Epidermal melanocyte (primary cell): ENCODE data around the gene UGT1A7.

Experiments used
- DNase-seq: peaks from one replicate; pipeline ENCODE4 v3.0.0; 2011; ENCODE audit warnings: low spot score; ENCODE audit not compliant: insufficient read length

UGT1A7 gene

DNA sequence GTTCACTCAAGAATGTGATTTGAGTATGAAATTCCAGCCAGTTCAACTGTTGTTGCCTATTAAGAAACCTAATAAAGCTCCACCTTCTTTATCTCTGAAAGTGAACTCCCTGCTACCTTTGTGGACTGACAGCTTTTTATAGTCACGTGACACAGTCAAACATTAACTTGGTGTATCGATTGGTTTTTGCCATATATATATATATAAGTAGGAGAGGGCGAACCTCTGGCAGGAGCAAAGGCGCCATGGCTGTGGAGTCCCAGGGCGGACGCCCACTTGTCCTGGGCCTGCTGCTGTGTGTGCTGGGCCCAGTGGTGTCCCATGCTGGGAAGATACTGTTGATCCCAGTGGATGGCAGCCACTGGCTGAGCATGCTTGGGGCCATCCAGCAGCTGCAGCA is 78.3 kb downstream of the UGT1A7 start, which contains the start of gene UGT1A1:
Gene UGT1A1, plus strand, starts transcription at position 228 of the 400 bp plus-strand sequence. Its CDS starts 18 bp downstream, at position 246.
- DNase-seq: no peak

DNA sequence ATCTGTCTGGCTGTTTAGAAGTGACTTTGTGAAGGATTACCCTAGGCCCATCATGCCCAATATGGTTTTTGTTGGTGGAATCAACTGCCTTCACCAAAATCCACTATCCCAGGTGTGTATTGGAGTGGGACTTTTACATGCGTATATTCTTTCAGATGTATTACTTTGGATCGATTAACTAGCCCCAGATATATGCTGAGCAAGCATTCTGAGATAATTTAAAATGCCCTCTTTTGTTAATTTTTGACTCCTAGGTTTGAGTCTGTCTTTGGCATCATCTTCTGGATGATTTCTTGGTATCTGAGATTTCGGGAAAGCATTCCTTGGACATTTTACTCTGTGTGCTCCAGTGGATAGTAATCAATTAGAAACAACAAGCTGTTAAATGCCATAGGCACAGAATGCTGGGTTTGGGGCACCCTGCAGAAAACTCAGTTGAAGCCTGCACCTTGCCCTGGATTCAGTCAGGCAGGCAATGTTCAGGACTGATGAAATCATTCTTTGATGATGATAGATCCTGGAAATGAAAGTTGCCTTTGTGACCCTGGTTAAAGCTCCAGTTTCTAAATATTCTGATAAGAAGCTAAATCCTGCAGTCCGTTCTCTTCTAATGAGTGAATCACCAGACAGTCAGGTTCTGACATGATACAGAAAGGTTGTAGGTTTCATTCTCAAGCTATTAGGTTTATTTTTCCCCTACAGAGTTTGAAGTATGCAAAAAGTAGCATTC is 79.5 kb downstream of the UGT1A7 start:
- DNase-seq: no peak

DNA sequence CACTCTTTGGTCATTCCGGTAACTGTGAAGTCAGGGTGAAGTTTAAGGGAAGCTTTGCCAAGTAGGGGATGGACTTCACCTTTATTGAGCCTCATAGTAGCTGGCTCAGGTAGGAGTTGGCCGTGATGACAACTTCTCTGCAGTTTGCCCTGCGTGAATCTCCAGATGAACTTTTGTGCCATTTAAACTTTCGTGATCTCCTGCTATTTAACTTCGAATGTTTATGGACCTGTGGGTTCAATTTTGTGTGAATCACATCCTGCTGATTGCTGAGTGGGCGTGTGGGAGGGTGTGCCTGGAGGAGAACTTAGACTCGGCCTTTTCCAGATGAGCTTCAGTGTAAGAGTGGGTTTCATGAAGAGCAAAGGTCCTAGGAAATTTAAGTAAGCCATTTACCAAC is 82.6 kb downstream of the UGT1A7 start:
- no peak for DNase-seq

DNA sequence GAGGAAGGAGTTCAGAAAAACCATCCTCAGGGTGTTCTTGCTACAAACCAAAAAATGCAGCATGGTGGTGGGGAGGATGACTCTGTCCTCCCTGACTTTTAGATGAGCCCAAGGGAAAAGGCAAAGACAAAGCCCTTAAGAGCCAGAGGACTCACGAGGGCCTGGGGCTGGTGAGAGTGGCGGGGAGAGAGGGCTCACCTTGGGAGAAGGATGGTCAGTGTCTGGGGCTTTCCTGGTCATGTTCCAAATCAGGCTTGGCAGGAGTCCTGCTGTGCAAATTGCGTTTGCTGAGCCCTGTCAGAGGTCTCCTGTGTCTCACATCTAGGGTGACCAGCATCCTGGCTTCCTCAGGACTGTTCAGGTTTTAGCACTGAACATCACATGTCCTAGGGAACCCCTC is 83.1 kb downstream of the UGT1A7 start:
- no peak for DNase-seq

DNA sequence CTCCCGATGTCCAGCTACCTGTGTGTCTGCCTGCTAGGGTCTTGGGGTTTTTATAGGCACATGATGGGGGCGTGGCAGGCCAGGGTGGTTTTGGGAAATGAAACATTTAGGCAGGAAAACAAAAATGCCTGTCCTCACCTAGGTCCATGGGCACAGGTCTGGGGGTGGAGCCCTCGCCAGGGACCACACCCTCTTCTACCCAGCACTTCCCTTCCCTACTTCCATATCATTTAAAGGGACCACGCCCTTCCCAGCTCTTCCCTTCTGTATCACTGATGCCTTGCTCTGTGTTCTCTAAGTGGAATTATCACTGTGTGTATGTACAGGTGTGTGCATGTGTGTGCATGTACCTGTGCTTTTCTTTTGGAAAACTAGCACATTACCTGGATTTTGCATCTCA is 84.7 kb downstream of the UGT1A7 start:
- DNase-seq: no peak

DNA sequence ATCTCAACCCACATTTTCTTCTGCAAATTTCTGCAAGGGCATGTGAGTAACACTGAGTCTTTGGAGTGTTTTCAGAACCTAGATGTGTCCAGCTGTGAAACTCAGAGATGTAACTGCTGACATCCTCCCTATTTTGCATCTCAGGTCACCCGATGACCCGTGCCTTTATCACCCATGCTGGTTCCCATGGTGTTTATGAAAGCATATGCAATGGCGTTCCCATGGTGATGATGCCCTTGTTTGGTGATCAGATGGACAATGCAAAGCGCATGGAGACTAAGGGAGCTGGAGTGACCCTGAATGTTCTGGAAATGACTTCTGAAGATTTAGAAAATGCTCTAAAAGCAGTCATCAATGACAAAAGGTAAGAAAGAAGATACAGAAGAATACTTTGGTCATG is 86.4 kb downstream of the UGT1A7 start:
- no peak for DNase-seq

DNA sequence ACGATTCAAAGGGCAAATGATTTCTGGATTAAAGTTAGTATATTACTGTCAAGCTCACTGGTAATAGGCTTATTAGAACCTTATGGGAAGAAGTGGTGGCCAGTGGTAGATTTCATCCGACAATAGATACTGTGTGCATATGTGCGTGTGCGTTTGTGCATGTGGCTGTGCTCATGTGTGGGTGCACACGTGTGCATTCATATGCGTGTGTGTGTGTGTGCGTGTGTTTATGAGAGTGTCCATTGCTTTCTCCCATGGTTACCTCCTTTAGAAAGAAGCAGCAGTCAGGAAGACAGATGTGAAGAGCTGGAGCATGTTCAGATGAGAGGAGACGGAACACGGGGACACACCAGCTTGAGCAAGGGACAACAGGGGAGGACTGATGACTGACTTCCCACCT is 87.6 kb downstream of the UGT1A7 start:
- DNase-seq: no peak

DNA sequence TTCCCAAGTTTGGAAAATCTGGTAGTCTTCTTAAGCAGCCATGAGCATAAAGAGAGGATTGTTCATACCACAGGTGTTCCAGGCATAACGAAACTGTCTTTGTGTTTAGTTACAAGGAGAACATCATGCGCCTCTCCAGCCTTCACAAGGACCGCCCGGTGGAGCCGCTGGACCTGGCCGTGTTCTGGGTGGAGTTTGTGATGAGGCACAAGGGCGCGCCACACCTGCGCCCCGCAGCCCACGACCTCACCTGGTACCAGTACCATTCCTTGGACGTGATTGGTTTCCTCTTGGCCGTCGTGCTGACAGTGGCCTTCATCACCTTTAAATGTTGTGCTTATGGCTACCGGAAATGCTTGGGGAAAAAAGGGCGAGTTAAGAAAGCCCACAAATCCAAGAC is 90.5 kb downstream of the UGT1A7 start:
- DNase-seq: no peak

DNA sequence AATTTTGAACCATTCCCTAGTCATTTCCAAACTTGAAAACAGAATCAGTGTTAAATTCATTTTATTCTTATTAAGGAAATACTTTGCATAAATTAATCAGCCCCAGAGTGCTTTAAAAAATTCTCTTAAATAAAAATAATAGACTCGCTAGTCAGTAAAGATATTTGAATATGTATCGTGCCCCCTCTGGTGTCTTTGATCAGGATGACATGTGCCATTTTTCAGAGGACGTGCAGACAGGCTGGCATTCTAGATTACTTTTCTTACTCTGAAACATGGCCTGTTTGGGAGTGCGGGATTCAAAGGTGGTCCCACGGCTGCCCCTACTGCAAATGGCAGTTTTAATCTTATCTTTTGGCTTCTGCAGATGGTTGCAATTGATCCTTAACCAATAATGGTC is 90.9 kb downstream of the UGT1A7 start:
- DNase-seq: no peak

DNA sequence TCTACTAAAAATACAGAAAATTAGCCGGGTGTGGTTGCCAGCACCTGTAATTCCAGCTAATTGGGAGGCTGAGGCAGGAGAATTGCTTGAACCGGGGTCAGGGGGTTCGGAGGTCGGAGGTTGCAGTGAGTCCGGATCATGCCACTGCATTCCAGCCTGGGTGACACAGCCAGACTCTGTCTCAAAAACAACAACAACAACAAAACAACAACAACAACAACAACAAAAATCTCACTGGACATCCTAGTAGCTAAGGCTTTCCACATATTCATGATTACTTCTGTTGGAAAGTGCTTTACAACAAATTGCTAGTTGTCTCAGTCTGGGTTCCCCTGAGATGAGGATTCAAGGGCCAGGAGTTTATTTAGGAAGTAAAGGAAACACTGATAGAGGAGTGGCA is 92.2 kb downstream of the UGT1A7 start:
- no peak for DNase-seq

DNA sequence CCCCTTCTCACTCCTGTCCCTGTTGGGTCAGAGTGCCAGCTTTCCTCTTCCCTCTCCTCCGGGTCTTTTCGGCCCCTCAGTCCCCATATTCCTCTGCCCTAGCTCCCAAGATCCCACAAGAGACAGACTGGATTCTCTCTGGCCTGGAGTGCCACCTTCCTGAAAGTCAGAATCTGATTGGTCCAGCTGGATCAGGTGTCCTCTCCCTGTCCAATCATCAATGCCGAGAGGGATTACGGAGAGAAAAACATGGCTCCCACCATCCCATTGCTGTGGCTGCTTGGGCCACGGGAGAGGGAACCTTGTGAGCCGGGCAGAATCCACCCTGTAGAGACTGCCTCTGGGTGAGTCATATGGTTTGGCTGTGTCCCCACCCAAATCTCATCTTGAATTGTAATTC is 93.7 kb downstream of the UGT1A7 start:
- no peak for DNase-seq

DNA sequence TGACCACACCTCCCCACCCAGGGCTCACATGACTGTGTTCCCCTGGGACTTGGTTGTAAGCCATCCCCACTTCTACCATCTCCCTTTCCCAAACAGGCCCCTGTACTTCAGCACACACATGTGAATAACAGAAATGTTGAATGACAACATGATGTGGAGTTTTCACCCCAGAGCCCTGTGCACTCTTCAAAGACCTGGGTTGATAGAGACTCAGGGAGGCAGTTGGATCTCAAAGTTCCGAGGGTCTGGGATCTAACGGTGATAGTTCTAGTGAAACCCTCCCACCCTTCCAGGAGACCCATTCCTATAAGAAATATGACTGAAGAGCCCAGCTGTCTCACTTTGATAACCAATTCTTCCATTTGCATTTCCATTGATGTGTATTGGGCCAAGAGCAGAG is 96.3 kb downstream of the UGT1A7 start, which contains the start of gene MROH2A:
Gene MROH2A, plus strand, starts transcription at position 301 of the 400 bp plus-strand sequence. CDS start 1,029 bp downstream, outside the sequence.
- no peak for DNase-seq

DNA sequence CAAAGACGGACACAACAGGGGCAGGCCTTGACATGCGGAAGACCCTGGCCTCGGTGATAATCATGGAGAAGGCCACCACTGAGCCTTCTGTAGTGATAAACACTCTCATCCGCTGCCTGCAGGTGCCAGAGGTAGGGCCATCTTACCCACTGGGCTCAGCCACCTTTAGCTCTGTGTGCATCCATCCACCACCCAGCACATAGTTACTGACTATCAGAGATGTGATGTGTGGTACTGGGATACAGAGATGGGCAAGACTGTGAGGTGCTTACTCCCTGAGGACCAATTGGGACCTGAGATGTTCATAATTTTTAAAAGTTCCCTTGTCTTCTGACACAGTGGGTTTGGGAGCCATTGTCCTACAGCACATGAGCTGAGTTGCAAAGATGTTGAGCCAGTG is 98.0 kb downstream of the UGT1A7 start:
- DNase-seq: no peak

DNA sequence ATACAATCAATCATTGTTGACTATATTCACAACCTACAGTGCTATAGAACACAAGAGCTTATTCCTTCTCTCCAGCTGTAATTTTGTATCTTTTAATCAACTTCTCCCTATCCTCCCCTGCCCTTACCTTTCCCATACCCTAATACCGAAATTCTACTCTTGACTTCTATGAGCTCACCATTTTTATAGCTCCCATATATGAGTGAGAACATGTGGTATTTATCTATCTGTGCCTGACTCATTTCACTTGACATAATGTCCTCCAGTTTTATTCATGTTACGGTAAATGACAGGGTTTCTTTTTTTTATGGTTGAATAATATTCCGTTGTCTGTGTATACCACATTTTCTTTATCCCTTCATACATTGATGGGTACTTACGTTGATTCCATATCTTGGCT is 99.1 kb downstream of the UGT1A7 start:
- DNase-seq: no peak

DNA sequence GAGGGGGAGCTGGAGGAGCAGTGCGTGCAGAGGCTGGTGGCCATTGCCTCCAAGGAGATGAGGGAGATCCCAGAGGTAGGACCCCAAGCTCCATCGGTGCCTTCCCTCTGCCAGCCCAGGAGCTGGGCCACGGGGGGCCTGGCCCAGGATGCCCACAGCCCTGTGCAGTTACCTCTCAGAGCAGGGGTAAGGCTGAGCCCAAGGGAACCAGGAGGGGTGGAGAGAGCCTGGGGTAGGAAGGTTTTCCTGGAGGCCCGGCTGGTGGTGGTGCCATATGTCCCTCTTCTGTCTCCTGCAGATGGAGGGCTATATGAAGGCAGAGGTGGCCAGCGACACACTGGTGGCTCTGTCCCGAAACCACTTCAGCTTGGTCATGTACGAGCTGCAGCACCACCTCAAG is 107.9 kb downstream of the UGT1A7 start:
- DNase-seq: no peak

DNA sequence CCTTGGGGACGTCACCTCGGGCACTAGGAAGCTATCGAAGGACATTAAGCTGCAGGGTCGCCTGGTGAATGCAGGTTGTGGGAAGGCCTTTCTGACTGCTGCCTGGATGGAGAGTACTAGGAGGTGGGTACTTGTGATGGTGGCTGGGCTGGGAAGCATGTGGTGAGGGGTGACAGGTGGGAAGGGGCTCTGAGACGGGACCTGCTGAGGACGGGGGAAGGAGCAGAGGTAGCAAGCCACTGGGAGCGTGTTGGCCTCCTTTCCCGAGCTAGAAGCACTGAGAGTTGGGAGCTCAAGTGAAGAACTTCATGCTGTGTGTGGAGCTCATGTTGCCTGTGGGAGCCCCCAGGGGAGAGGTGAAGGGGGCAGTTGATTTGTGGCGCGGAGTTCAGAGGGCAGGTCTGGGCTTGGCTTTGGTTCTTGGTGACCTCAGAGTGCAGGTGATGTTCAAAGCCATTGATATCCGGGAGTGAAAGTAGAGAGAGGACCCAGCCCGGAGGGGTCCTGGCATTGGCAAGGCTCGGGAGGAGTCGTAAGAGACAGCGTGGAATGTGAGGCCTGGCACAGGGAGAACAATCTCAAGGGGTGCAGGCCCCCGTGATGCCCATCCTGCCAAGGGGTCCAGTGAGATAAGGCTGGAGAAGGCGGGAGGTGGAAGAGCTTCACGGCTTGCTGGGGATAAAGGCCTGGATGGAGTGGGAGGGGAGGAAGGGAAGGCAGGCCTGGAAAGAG is 109.6 kb downstream of the UGT1A7 start:
- no peak for DNase-seq

DNA sequence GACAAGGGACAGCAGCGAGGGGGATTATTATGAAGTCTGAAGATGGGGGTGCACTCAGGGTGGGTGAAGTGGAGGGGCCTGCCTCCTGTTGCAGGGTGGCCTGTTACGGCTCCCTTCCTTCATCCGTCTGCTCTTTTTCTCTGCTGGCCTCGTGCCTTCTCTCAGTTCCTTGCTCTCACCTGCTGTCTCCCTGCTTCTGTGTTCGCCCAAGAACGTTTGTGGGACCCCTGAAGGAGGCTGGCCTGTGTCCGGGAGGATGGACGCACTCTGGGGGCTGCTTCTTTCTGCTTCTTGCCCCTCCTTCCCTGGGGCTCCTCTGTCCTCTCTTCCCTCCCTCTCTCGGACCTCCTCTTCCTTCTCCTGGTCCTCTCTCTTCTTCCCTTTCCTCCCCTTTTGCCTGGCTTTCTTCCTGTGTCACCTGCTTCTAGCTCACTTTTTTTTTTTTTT is 110.2 kb downstream of the UGT1A7 start:
- DNase-seq: no peak

DNA sequence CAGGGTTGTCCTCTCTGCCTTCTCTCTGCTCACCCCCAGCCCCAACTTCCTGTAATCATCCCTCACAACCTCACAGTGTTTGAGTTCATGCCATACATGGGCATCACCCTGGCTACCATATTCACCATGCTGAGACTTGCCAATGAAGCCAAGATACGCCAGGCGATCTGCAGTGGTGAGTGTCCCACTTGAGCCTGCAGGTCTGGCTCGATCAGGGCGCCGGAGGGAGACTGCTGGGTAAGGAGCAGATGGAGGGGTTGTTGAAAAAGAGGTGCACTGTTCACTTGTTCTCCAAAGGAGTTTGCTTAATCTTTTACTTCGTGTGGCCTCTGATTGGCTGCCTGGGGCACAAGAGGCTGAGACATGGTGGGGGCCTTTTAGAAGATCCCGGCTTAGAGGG is 111.0 kb downstream of the UGT1A7 start:
- DNase-seq: no peak

DNA sequence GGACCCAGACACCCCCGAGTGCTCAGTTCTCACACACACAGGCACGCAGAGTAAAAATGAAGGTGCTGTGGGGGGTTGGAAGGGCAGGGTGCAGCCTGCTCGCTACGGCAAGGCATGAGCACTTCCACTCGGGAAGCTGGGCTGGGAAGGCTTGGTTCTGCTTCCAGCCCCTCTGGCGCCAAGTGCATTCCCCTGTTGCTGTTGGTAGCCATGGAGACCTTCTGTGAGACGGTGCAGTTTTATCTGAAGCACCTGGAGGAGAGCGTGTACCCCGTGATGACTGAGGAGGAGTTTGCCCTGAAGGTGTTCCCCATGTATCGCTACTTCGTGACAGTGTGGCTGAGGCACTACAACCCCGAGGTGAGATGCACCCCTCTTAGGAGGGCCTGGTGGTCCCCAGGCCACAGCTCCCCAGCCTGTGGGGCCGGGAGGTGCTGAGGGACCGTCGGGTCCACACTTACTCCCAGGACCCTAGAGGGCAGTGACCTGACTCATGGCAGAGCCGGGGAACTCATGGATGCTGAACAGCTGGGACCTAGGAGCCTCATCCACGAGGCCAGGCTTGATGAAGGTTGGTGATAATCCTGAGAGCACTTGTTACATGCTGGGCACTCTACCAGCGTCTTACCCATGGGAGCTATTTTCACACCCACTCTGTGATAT is 111.9 kb downstream of the UGT1A7 start:
- DNase-seq: no peak

DNA sequence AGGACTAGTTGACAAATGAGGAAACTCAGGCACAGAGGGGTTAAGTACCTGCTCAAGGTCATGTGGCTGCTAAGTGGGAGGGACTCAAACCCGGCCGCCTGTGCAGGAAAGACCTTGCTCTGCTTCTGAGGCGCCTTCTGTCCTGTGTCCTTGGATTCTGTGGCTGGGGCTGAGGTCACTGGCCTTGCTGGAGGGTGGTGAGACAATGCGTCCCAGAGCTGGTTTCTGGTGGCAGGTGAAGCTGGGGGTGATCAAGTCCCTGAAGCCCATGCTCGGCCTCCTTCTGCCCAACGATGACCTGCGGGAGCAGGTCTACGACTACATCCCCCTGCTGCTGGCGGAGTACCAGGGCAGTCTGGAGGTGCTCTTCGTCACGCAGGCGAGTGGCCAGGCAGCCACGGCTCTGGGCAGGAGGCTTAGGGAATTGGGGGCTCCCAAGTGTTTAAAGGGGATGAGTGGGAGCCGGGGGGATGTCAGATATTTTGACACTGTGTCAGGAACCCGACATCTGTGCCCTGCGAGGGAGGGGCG is 112.5 kb downstream of the UGT1A7 start:
- DNase-seq: no peak

DNA sequence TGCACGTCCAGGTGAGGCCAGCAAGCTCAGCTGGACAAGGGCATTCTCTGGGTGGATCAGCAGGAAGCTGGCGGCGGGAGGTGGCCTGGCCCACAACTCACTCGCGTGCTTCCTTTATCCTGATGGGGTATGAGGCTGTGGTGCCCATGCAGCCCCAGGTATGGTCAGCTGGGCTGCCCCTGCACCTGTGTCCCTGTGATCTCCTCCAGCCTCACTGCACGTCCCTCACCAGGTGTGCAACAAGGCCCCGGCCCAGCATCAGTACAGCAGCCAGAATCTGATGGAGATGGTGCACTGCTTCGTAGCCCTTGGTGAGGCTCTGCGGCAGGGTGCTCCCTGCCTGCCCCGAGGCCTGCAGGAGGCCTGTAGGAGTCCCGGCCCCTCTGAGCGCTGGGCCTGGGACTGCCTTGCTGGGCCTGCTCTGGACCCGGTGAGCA is 114.1 kb downstream of the UGT1A7 start:
- no peak for DNase-seq

DNA sequence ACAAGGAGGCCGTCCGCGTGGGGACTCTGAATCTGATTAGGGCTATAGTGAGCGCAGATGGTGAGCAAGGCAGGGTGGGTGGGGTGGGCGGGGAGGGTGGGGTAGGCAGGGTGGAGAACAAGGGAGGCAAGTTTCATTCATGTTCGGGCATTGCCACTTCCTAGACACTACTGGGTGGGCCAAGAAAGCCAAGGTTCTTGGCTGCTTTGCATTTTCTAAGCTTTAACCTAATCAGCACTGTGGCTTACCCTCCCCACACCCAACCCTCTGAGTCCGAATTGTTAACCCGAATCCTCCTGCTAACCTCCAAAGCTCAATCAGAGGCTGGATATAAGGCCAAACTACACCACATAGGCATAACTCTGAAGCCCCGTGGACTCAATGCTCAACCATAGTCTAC is 114.6 kb downstream of the UGT1A7 start:
- DNase-seq: no peak
